Tibial artery (tissue), 4 donors: ENCODE data around the gene BPIFA3.

Experiments
- DNase-seq, 2 donors: peaks; one replicate each; pipeline ENCODE4 v3.0.0-alpha.2; 2019
- H3K27ac ChIP-seq, 2 donors: fragments of 200-600 bp; sonication (generic) in 1 of 2; 1 replicate in 1 of 2; 2 replicates in 1 of 2; pipeline ENCODE4 v1.5.1; 2018 to 2019; ENCODE audit warnings: mild to moderate bottlenecking in 1 of 2
- H3K27me3 ChIP-seq, 2 donors: fragments of 200-600 bp; sonication (generic) in 1 of 2; one replicate each; pipeline versions ENCODE4 v1.5.1 to v1.6.0; 2016 to 2019
- H3K36me3 ChIP-seq, 3 donors: fragments of 200-600 bp; sonication (generic) in 2 of 3; one replicate each; pipeline ENCODE4 v1.5.1; 2016 to 2019; ENCODE audit warnings: mild to moderate bottlenecking in 2 of 3
- H3K4me1 ChIP-seq, 4 donors: fragments of 200-600 bp; sonication (generic) in 2 of 4; 1 replicate in 3 of 4; 2 replicates in 1 of 4; pipeline ENCODE4 v1.5.1; 2016 to 2019
- H3K4me3 ChIP-seq, 2 donors: fragments of 200-600 bp; sonication (generic) in 1 of 2; 1 replicate in 1 of 2; 2 replicates in 1 of 2; pipeline ENCODE4 v1.5.1; 2018 to 2019; ENCODE audit warnings: mild to moderate bottlenecking in 2 of 2
- H3K9me3 ChIP-seq, 3 donors: fragments of 200-600 bp; sonication (generic) in 1 of 3; one replicate each; pipeline ENCODE4 v1.5.1; 2016 to 2019
- CTCF ChIP-seq, 2 experiments: fragments of 200-600 bp in 1 of 2; fragments of 450-650 bp in 1 of 2; IDR thresholded peaks; one replicate each; pipeline ENCODE4 v1.5.1; 2017 to 2019; ENCODE audit warnings: antibody characterized with exemption in 2 of 2, mild to moderate bottlenecking in 1 of 2, moderate library complexity in 1 of 2
- intact Hi-C: fragments of 100-400 bp; cut with DNase I; formaldehyde crosslinking; loops from one replicate; pipeline ENCODE4 v1.15.0; 2023; ENCODE audit warnings: low total_unique reads

Gene BPIFA3

GRCh38 chr20:33229843-33230242 lies 12.7 kb downstream of the BPIFA3 start:
- H3K27me3 ChIP-seq, result peaks cover 0 to 33% of the 10 kb centered on the region in 2 donors
- intact Hi-C loops, result no loop called here

GRCh38 chr20:33231237-33231636 lies 14.1 kb downstream of the BPIFA3 start:
- H3K27me3 ChIP-seq, result peaks cover 0 to 31% of the 10 kb centered on the region in 2 donors
- H3K4me1 ChIP-seq, result no peaks in the 10 kb centered on the region
- DNase-seq, result no peak
- intact Hi-C loops, result no loop called here
- H3K9me3 ChIP-seq, result no peaks in the 10 kb centered on the region
- TF ChIP-seq CTCF (IDR thresholded peaks at IDR 0.05), result no peak
- no peak overlapping the region for H3K27ac ChIP-seq
- H3K36me3 ChIP-seq, result no peaks in the 10 kb centered on the region
- H3K4me3 ChIP-seq, result no peak overlapping the region

More at GRCh38 chr20:33229843-33230242, 12.7 kb downstream of the BPIFA3 start:
- Histone ChIP-seq H3K4me1 (no peaks in the 10 kb centered on the region), H3K4me3 (no peak overlapping the region), H3K27ac (no peak overlapping the region), H3K9me3 (no peaks in the 10 kb centered on the region), H3K36me3 (no peaks in the 10 kb centered on the region)
- DNase-seq, result no peak
- no peak for TF ChIP-seq CTCF (IDR thresholded peaks at IDR 0.05)

GRCh38 chr20:33232486-33233072 lies 15.4 kb downstream of the BPIFA3 start:
- DNase-seq, result peak in 1 of 2 donors; percentile 20
- no peak overlapping the region for H3K4me3 ChIP-seq
- no peaks in the 10 kb centered on the region for H3K9me3 ChIP-seq
- no peak overlapping the region for H3K27ac ChIP-seq
- H3K27me3 ChIP-seq, result peaks cover 0 to 27% of the 10 kb centered on the region in 2 donors
- intact Hi-C loops, result no loop called here
- no peak for TF ChIP-seq CTCF (IDR thresholded peaks at IDR 0.05)
- no peaks in the 10 kb centered on the region for H3K36me3 ChIP-seq
- H3K4me1 ChIP-seq, result no peaks in the 10 kb centered on the region

- peak in 1 of 2 donors; percentile 28 for DNase-seq
- intact Hi-C loops, result no loop called here
- Histone ChIP-seq H3K36me3 (no peaks in the 10 kb centered on the region), H3K4me1 (no peaks in the 10 kb centered on the region), H3K4me3 (no peak overlapping the region), H3K9me3 (no peaks in the 10 kb centered on the region), H3K27me3 (peaks cover 0 to 27% of the 10 kb centered on the region in 2 donors), H3K27ac (no peak overlapping the region)
- TF ChIP-seq CTCF (IDR thresholded peaks at IDR 0.05), result no peak
Measured at GRCh38 chr20:33233129-33233774, 16.1 kb downstream of the BPIFA3 start.

GRCh38 chr20:33234050-33234449 lies 16.9 kb downstream of the BPIFA3 start:
- Histone ChIP-seq H3K27ac (no peak overlapping the region), H3K4me3 (no peak overlapping the region), H3K4me1 (no peaks in the 10 kb centered on the region), H3K27me3 (peaks cover 0 to 30% of the 10 kb centered on the region in 2 donors), H3K9me3 (no peaks in the 10 kb centered on the region), H3K36me3 (no peaks in the 10 kb centered on the region)
- intact Hi-C loops, result no loop called here
- no peak for TF ChIP-seq CTCF (IDR thresholded peaks at IDR 0.05)
- peak in 1 of 2 donors; percentile 3 for DNase-seq
